CD4-positive, CD25-positive, alpha-beta regulatory T cell (primary cell): ENCODE measurements around the gene LHX2. TPM values are rescaled to one million over a fixed set of nuclear protein-coding genes. Genes with fewer than 3 reads are reported as not detected.
"Not testable (repeated sequence)": the region's sequence is repeated elsewhere in the genome, so short reads cannot be mapped to it uniquely, and the experiment has no call there.

ENCODE experiments used
- ATAC-seq, 2 donors: fragments of 150-1000 bp; cut with Tn5 transposase; one replicate each; pipeline ENCODE4 v1.10.0; 2021; ENCODE audit warnings: low read depth in 2 of 2, moderate number of reproducible peaks in 2 of 2, moderate library complexity in 1 of 2
- DNase-seq, 3 donors: peaks; one replicate each; pipeline versions ENCODE4 v3.0.0 to v3.0.0-alpha.2; 2012 to 2022; ENCODE audit warnings: mixed read lengths in 1 of 3
- H3K27ac ChIP-seq: one replicate; pipeline ENCODE4 v1.7.0; 2013; ENCODE audit warnings: mild to moderate bottlenecking, low read length; ENCODE audit not compliant: insufficient read depth, poor library complexity, severe bottlenecking
- H3K27me3 ChIP-seq: one replicate; pipeline ENCODE4 v1.7.0; 2013; ENCODE audit warnings: low read length; ENCODE audit not compliant: control insufficient read depth, insufficient read depth
- H3K36me3 ChIP-seq: one replicate; pipeline ENCODE4 v1.7.0; 2013; ENCODE audit warnings: mild to moderate bottlenecking, low read length, moderate library complexity; ENCODE audit not compliant: control insufficient read depth, insufficient read depth
- H3K4me1 ChIP-seq: 2 replicates; pipeline ENCODE4 v1.7.0; 2013; ENCODE audit warnings: mild to moderate bottlenecking, low read length; ENCODE audit not compliant: insufficient read depth, control insufficient read depth, poor library complexity, severe bottlenecking
- H3K4me3 ChIP-seq: one replicate; pipeline ENCODE4 v1.7.0; 2013; ENCODE audit warnings: low read depth, mild to moderate bottlenecking, low read length, moderate library complexity
- H3K9me3 ChIP-seq, 2 experiments: 1 replicate in 1 of 2; 2 replicates in 1 of 2; pipeline ENCODE4 v1.7.0; 2013; ENCODE audit warnings: low read length in 2 of 2, mild to moderate bottlenecking in 1 of 2, moderate library complexity in 1 of 2; ENCODE audit not compliant: control insufficient read depth in 2 of 2
- H3K27ac Mint-ChIP-seq, 3 donors: one replicate each; pipeline ENCODE4 v1.8.0; 2020 to 2022; ENCODE audit warnings: mild to moderate bottlenecking in 3 of 3, mixed read lengths in 3 of 3, moderate library complexity in 2 of 3
- H3K27me3 Mint-ChIP-seq: one replicate; pipeline ENCODE4 v1.8.0; 2022; ENCODE audit warnings: mild to moderate bottlenecking, mixed read lengths
- H3K36me3 Mint-ChIP-seq: one replicate; pipeline ENCODE4 v1.8.0; 2020; ENCODE audit warnings: mixed read lengths
- H3K4me1 Mint-ChIP-seq, 4 donors: one replicate each; pipeline ENCODE4 v1.8.0; 2020 to 2022; ENCODE audit warnings: mixed read lengths in 4 of 4, mild to moderate bottlenecking in 1 of 4
- H3K4me3 Mint-ChIP-seq, 4 donors: one replicate each; pipeline ENCODE4 v1.8.0; 2020 to 2022; ENCODE audit warnings: mild to moderate bottlenecking in 4 of 4, mixed read lengths in 4 of 4, moderate library complexity in 3 of 4
- H3K9me3 Mint-ChIP-seq, 7 donors: one replicate each; pipeline ENCODE4 v1.8.0; 2020 to 2022; ENCODE audit warnings: mixed read lengths in 7 of 7, mild to moderate bottlenecking in 3 of 7, moderate library complexity in 2 of 7
- polyA plus RNA-seq, 4 donors: library from polyadenylated mRNA; unstranded; fragments of 300-500 nt; fragmentation: Illumina TruSeq; gene quantifications; one replicate each; pipeline ENCODE4 v1.2.3, GENCODE V29; 2021
- total RNA-seq: library from RNA; stranded (reverse); gene quantifications from one replicate; pipeline ENCODE4 v1.2.3, GENCODE V29; 2022

LHX2 gene
- total and polyA plus RNA-seq, 5 donors from 2014 or later = not detected

DNA sequence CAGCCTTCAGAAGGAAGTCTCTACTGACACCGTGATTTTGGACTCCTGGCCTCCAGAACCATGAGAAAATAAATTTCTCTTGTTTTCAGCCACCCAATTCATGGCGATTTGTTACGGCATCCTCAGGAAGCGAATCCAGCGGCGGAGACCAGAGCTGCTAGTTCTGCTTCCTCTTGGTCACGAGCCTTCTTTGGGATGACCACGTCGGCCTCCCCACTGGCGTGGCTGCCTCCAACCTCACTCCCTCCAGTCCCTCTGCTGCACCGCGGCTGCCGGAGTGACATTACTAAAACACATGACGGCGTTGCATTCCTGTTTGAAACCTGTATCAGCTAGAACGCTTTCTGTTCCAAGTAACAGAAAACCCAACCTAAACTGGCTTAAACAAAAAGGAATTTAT, 18.9 kb upstream of the LHX2 start:
- not testable (repeated sequence) for DNase-seq, H3K9me3 Mint-ChIP-seq, H3K27me3 ChIP-seq, H3K36me3 ChIP-seq, H3K36me3 Mint-ChIP-seq, H3K4me1 Mint-ChIP-seq, H3K27ac ChIP-seq, H3K9me3 ChIP-seq, H3K27ac Mint-ChIP-seq, H3K4me3 Mint-ChIP-seq, H3K4me3 ChIP-seq, H3K4me1 ChIP-seq, ATAC-seq
- peaks cover 38% of the 10 kb centered on the region for H3K27me3 Mint-ChIP-seq

DNA sequence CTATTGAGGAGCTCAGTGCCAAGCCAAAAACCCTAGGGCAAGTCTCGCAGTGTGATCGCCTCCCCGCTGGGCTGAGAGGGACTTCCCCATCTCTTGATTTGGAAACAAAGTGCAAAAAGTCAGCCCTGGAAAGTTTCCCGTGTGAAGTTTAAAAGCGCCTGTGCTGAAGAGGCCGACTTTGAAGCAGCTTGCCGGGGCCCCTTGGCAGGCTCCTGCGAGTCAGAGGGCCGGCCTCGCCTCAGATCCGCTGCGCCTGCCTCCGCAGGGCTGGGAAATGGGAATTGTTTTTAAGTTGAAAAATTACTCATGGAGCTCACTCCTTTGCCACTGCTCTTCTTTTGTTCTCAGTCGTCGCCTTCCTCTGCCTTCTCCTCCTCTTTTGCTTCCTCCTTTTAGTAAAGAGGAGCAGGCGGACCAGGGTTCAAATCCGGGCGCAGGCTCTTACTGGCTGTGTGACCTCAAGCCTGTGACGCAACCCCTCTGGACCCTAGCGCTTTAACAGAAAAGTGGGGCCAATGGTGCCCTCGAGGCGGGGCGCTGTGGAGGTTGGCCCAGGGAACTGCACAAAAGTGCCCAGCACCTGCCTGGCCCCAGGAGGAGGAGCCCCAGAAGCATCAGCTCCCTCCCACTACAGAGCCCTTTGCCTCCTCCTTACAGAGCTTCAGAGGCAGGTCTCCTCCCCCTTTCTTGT, 14.7 kb upstream of the LHX2 start:
- no peaks in the 10 kb centered on the region for H3K9me3 ChIP-seq
- H3K4me1 ChIP-seq = peaks cover 9% of the 10 kb centered on the region
- no peak for ATAC-seq
- peaks cover 0 to 31% (median 14%) of the 10 kb centered on the region in 4 donors for H3K4me1 Mint-ChIP-seq
- no peak overlapping the region for H3K27ac ChIP-seq
- H3K27ac Mint-ChIP-seq = no peak overlapping the region
- peaks cover 0 to 2% (median 0%) of the 10 kb centered on the region in 7 donors for H3K9me3 Mint-ChIP-seq
- no peak for DNase-seq
- peaks cover 68% of the 10 kb centered on the region for H3K27me3 Mint-ChIP-seq
- H3K36me3 Mint-ChIP-seq = peaks cover 4% of the 10 kb centered on the region
- peaks cover 17% of the 10 kb centered on the region for H3K27me3 ChIP-seq
- H3K4me3 ChIP-seq = no peak overlapping the region
- H3K4me3 Mint-ChIP-seq = no peak overlapping the region
- H3K36me3 ChIP-seq = no peaks in the 10 kb centered on the region

DNA sequence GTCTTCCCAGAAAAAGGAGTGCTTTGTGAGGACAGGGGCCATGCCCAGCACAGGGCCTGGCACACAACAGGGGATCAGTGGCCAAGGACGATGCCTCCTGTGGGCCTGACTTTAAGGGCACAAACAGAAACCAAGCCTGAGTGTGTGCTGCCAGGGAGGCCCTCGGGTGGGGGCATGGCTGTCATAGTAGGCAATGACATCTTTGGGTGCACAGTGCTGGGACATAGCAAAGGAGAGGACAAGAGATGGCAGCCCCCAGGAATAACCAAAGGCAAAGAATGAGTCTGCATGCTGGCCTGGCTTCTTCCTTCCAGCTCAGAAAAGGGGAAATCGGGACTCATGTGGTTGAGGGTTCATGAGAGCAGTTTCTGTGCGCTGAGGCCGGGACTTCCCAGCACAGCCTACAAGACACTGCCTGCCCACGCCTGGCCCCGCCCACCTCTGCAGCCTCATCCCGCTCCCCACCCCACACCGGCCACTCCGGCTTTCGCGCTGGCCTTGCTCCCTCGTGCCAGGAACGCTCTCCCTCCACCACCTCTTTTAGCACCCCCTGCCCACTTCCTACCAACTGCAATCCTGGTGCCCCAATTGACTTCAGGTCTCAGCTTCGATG, 13.8 kb upstream of the LHX2 start:
- DNase-seq = no peak
- no peaks in the 10 kb centered on the region for H3K9me3 ChIP-seq
- H3K27ac ChIP-seq = no peak overlapping the region
- no peak overlapping the region for H3K27ac Mint-ChIP-seq
- peak in 1 of 2 donors; percentile 38 for ATAC-seq
- peaks cover 24% of the 10 kb centered on the region for H3K27me3 ChIP-seq
- H3K4me1 Mint-ChIP-seq = peaks cover 0 to 31% (median 14%) of the 10 kb centered on the region in 4 donors
- peaks cover 77% of the 10 kb centered on the region for H3K27me3 Mint-ChIP-seq
- H3K36me3 ChIP-seq = no peaks in the 10 kb centered on the region
- H3K4me3 Mint-ChIP-seq = peak overlapping the region in 1 of 4 donors; percentile 28
- peaks cover 4% of the 10 kb centered on the region for H3K36me3 Mint-ChIP-seq
- no peak overlapping the region for H3K4me3 ChIP-seq
- peaks cover 9% of the 10 kb centered on the region for H3K4me1 ChIP-seq
- peaks cover 0 to 3% (median 0%) of the 10 kb centered on the region in 7 donors for H3K9me3 Mint-ChIP-seq

DNA sequence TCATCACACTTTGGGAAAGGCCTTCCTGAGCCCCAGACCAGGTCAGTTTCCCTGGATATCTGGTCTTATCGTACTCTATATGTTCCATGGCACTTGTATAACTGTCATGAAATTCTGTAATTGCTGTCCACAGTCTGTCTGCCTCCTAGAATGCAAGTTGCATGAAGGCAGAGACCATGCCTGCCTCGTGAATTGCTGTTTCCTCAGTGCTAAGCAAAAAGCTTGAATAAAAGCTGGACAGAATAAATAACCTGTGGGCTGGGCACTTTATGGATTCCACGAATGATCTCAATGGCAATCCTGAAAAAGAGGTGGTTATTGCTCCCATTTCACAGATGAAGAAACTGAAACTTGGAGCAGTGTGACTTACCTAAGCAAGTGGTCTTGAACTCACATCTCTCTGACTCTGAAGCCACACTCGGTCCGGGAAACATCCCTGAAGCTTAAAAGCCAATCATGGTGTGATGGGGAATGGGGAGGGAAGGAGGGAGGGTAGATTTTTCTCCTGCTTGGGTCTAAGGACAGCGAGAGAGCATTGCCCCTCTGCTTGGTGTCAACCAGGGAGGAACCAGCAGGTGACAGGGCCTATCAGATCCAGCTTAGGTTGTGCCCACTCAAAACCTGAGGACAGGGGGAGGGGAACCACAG, 13.2 kb upstream of the LHX2 start:
- no peak overlapping the region for H3K27ac ChIP-seq
- H3K36me3 ChIP-seq = no peaks in the 10 kb centered on the region
- Mint-ChIP-seq H3K36me3 (peaks cover 4% of the 10 kb centered on the region), H3K4me3 (peak overlapping the region in 3 of 4 donors; percentile 34 to 79 (median 42)), H3K27me3 (peaks cover 83% of the 10 kb centered on the region), H3K9me3 (peaks cover 0 to 3% (median 0%) of the 10 kb centered on the region in 7 donors), H3K27ac (no peak overlapping the region), H3K4me1 (peaks cover 0 to 31% (median 14%) of the 10 kb centered on the region in 4 donors)
- peaks cover 9% of the 10 kb centered on the region for H3K4me1 ChIP-seq
- peaks cover 29% of the 10 kb centered on the region for H3K27me3 ChIP-seq
- ATAC-seq = no peak
- H3K9me3 ChIP-seq = no peaks in the 10 kb centered on the region
- no peak overlapping the region for H3K4me3 ChIP-seq
- no peak for DNase-seq

DNA sequence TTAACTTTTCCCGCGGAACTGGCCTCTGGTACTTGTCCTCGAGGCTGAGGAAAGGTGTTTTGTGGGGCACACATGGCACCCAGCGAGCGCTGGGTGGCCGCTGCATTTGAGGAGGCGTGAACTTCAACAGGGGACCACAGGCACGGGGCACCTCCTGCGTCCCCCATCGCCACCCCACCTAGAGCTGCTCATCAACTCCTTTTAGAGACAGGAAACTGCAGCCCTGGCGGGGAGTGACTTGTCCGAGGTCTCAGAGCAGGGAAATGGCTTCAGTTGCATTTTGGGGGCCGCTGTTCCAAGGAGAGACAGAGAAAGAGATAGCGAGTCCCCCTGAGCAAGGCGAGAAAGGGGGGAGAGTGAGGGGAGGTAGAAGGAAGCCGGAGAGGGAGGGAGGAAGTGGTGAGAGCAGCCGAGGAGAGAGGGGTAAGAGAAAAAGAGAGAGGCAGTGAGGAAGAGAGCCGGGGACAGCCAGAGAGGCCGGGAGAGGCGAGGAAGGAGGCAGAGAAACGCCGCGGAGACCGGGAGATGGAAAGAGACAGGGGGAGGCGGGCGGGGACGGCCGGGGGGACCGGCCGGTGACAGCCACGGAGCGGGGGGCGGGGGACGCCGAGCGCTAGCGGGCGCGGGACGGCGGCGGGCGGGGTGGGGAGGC, 12.5 kb upstream of the LHX2 start:
- Mint-ChIP-seq H3K4me3 (peak overlapping the region in 3 of 4 donors; percentile 79 to 91 (median 79)), H3K9me3 (peaks cover 0 to 3% (median 0%) of the 10 kb centered on the region in 7 donors), H3K27ac (peak overlapping the region in 1 of 3 donors; percentile 15), H3K27me3 (peaks cover 90% of the 10 kb centered on the region), H3K4me1 (peaks cover 0 to 31% (median 16%) of the 10 kb centered on the region in 4 donors), H3K36me3 (peaks cover 4% of the 10 kb centered on the region)
- no peaks in the 10 kb centered on the region for H3K9me3 ChIP-seq
- peaks cover 9% of the 10 kb centered on the region for H3K4me1 ChIP-seq
- H3K27me3 ChIP-seq = peaks cover 34% of the 10 kb centered on the region
- H3K4me3 ChIP-seq = no peak overlapping the region
- no peak overlapping the region for H3K27ac ChIP-seq
- H3K36me3 ChIP-seq = no peaks in the 10 kb centered on the region
- ATAC-seq (no peak), DNase-seq (no peak)

DNA sequence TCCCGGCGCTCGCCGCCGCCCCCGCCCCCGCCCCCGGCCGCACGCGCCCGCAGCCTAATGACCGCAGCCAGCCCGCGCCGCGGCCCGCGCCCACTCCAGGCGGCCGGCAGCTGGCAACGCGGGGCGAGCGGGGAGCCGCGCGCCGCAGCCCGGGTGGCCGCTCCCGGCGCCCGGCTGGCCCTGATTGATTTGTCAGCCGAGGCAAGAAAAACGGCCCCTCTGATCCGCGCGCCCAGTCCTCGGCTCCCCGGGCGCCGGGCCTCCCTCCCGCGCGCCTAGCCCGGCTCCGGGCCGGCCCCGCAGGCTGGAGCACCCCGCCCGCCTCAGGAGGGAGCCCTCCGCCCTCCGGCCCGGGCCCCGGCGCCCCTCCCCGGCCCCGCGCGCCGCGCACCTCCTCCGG, 11.9 kb upstream of the LHX2 start:
- peaks cover 37% of the 10 kb centered on the region for H3K27me3 ChIP-seq
- H3K4me1 ChIP-seq = peaks cover 9% of the 10 kb centered on the region
- no peak for ATAC-seq

DNA sequence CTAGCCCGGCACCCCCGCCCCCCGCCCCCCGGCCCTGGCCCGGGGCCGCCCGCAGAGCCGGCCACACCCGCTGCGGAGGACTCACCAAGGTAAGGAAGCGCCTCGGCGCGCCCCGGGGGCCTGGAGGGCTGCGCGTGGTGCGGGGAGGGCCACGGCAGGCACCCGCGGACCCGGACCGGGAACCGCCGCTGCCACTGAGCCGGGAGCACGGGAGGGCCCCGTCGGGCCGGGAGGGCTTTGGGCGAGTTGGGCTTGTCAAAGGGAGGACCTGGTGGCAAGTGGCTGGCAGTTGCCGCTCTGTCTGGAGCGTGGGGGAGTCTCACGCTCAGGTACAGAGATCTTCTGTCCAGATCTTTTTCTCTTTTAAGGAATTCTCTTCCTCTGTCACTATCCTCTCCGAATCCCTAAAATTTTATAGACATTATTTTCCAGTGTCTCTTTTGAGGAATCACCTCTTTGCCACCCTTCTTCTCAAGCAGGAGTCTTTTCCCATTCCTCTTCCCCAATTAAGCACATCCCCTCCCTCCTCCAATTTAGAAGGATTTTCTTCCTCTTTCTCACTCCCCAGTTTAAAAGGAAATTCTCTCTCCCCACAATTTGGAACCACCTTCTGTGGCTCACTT, 11.3 kb upstream of the LHX2 start:
- DNase-seq (no peak), ATAC-seq (no peak)
- peaks cover 0 to 3% (median 0%) of the 10 kb centered on the region in 7 donors for H3K9me3 Mint-ChIP-seq
- Histone ChIP-seq H3K27ac (no peak overlapping the region), H3K4me3 (no peak overlapping the region), H3K27me3 (peaks cover 42% of the 10 kb centered on the region), H3K4me1 (peaks cover 9% of the 10 kb centered on the region), H3K9me3 (no peaks in the 10 kb centered on the region), H3K36me3 (no peaks in the 10 kb centered on the region)
- H3K36me3 Mint-ChIP-seq = peaks cover 4% of the 10 kb centered on the region
- peaks cover 90% of the 10 kb centered on the region for H3K27me3 Mint-ChIP-seq
- peak overlapping the region in 3 of 4 donors; percentile 10 to 82 (median 54) for H3K4me3 Mint-ChIP-seq
- no peak overlapping the region for H3K27ac Mint-ChIP-seq
- H3K4me1 Mint-ChIP-seq = peaks cover 0 to 31% (median 16%) of the 10 kb centered on the region in 4 donors

More for the DNA sequence above, 11.9 kb upstream of the LHX2 start:
- H3K27ac ChIP-seq = no peak overlapping the region
- no peak overlapping the region for H3K4me3 Mint-ChIP-seq
- no peak for DNase-seq
- peaks cover 90% of the 10 kb centered on the region for H3K27me3 Mint-ChIP-seq
- H3K36me3 ChIP-seq = no peaks in the 10 kb centered on the region
- no peak overlapping the region for H3K27ac Mint-ChIP-seq
- no peak overlapping the region for H3K4me3 ChIP-seq
- peaks cover 0 to 31% (median 16%) of the 10 kb centered on the region in 4 donors for H3K4me1 Mint-ChIP-seq
- peaks cover 4% of the 10 kb centered on the region for H3K36me3 Mint-ChIP-seq
- H3K9me3 Mint-ChIP-seq = peaks cover 0 to 3% (median 0%) of the 10 kb centered on the region in 7 donors
- H3K9me3 ChIP-seq = no peaks in the 10 kb centered on the region
